Measurements from ENCODE around the gene HTRA3. TPM values are rescaled to one million over a fixed set of nuclear protein-coding genes. Genes with fewer than 3 reads are reported as not detected.

HTRA3 gene
- total RNA-seq, 2 experiments from 2014 or later: not detected

DNA sequence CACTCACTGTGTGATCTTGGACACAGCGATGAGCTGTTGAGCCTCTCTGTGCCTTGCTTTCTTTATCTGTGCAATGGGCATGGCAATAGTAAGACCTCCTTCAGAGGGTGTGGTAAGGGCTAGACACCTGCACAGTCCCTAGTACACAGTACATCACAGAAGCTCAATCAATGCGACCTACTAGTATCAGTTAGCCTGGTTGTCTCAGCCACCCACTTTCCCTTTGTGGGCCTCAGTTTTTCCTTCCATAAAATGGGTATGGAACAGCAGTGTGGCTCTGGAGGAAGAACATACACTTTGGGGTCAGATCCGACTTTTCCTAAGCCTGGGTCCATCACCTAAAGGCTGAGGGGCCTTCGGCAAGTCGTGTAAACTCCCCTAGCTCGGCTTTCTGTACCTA is 3.5 kb upstream of the HTRA3 start:
- POLR2A ChIA-PET: no interaction called here
- H3K4me3 ChIP-seq (ENCODE audit: low read length): no peak overlapping the region
- Mint-ChIP-seq H3K9me3 (no peaks in the 10 kb centered on the region), H3K36me3 (ENCODE audit: low read depth) (no peaks in the 10 kb centered on the region), H3K27me3 (peaks cover 16% of the 10 kb centered on the region), H3K27ac (no peak overlapping the region), H3K4me3 (no peak overlapping the region), H3K4me1 (ENCODE audit: low read depth) (no peaks in the 10 kb centered on the region)
- CTCF ChIA-PET: no interaction called here
- no peak for DNase-seq
- TF ChIP-seq CTCF (IDR thresholded peaks at IDR 0.05): no peak
- H3K27me3 ChIP-seq (ENCODE audit: control insufficient read depth in 1 of 2, insufficient read depth in 2 of 2, low read length in 2 of 2): peaks cover 5 to 12% of the 10 kb centered on the region in 2 experiments
- H3K36me3 ChIP-seq (ENCODE audit: insufficient read depth, low read length): no peaks in the 10 kb centered on the region
- H3K27ac ChIP-seq (ENCODE audit: low read depth in 1 of 2, low read length in 2 of 2): no peak overlapping the region
- no peak for ATAC-seq (ENCODE audit: poor library complexity)
- no peaks in the 10 kb centered on the region for H3K9me3 ChIP-seq (ENCODE audit: control insufficient read depth in 1 of 2, insufficient read depth in 1 of 2, low read length in 2 of 2)
- no peaks in the 10 kb centered on the region for H3K4me1 ChIP-seq (ENCODE audit: insufficient read depth, low read length)
- intact Hi-C loops (cut with DNase I, micrococcal nuclease): no loop called here

- no peaks in the 10 kb centered on the region for H3K9me3 Mint-ChIP-seq
- no peak for ATAC-seq (ENCODE audit: poor library complexity)
- H3K27me3 Mint-ChIP-seq: peaks cover 20% of the 10 kb centered on the region
- H3K4me3 Mint-ChIP-seq: no peak overlapping the region
- Histone ChIP-seq H3K36me3 (ENCODE audit: insufficient read depth, low read length) (no peaks in the 10 kb centered on the region), H3K4me3 (ENCODE audit: low read length) (no peak overlapping the region), H3K9me3 (ENCODE audit: control insufficient read depth in 1 of 2, insufficient read depth in 1 of 2, low read length in 2 of 2) (no peaks in the 10 kb centered on the region), H3K27me3 (ENCODE audit: control insufficient read depth in 1 of 2, insufficient read depth in 2 of 2, low read length in 2 of 2) (peaks cover 5 to 15% of the 10 kb centered on the region in 2 experiments), H3K27ac (ENCODE audit: low read depth in 1 of 2, low read length in 2 of 2) (no peak overlapping the region), H3K4me1 (ENCODE audit: insufficient read depth, low read length) (no peaks in the 10 kb centered on the region)
- POLR2A ChIA-PET: no interaction called here
- no peaks in the 10 kb centered on the region for H3K36me3 Mint-ChIP-seq (ENCODE audit: low read depth)
- DNase-seq: no peak
- intact Hi-C loops (cut with DNase I, micrococcal nuclease): no loop called here
- CTCF ChIA-PET: no interaction called here
- TF ChIP-seq CTCF (IDR thresholded peaks at IDR 0.05): no peak
- H3K27ac Mint-ChIP-seq: no peak overlapping the region
- H3K4me1 Mint-ChIP-seq (ENCODE audit: low read depth): no peaks in the 10 kb centered on the region
Measured at GRCh38 chr4:8266508-8266907, 3.0 kb upstream of the HTRA3 start.

DNA sequence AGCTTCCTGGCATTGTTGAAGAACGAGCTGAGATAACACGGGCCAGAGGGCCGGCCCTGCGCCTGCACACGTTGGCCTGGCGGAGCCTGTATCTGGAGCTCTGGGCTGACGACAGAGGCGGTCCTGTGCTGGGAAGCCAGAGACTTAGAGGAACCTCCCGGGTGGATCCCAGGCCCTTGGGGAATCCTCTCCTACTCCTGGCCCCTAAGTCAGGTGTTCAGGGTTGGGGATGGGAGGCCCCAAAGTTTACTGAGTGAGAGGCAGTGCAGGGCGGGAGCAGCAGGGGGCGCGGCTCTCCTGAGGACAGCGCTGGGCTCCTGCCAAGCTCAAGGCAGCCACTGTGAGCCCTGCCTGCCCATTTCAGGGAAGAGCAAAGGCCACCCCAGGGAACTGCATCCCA is 2.5 kb upstream of the HTRA3 start:
- H3K4me1 Mint-ChIP-seq (ENCODE audit: low read depth): no peaks in the 10 kb centered on the region
- H3K27me3 Mint-ChIP-seq: peaks cover 26% of the 10 kb centered on the region
- Histone ChIP-seq H3K4me1 (ENCODE audit: insufficient read depth, low read length) (no peaks in the 10 kb centered on the region), H3K9me3 (ENCODE audit: control insufficient read depth in 1 of 2, insufficient read depth in 1 of 2, low read length in 2 of 2) (no peaks in the 10 kb centered on the region), H3K36me3 (ENCODE audit: insufficient read depth, low read length) (no peaks in the 10 kb centered on the region), H3K4me3 (ENCODE audit: low read length) (no peak overlapping the region), H3K27ac (ENCODE audit: low read depth in 1 of 2, low read length in 2 of 2) (no peak overlapping the region), H3K27me3 (ENCODE audit: control insufficient read depth in 1 of 2, insufficient read depth in 2 of 2, low read length in 2 of 2) (peaks cover 5 to 19% of the 10 kb centered on the region in 2 experiments)
- intact Hi-C loops (cut with DNase I, micrococcal nuclease): no loop called here
- ChIA-PET CTCF (no interaction called here), POLR2A (no interaction called here)
- H3K27ac Mint-ChIP-seq: no peak overlapping the region
- TF ChIP-seq CTCF (IDR thresholded peaks at IDR 0.05): no peak
- DNase-seq (peak in 2 of 14 experiments; percentile 3 to 17), ATAC-seq (ENCODE audit: poor library complexity) (peak; percentile 41)
- H3K4me3 Mint-ChIP-seq: no peak overlapping the region
- no peaks in the 10 kb centered on the region for H3K36me3 Mint-ChIP-seq (ENCODE audit: low read depth)
- H3K9me3 Mint-ChIP-seq: no peaks in the 10 kb centered on the region
